ENCODE data around the gene NACC2. TPM values are rescaled to one million over a fixed set of nuclear protein-coding genes. Genes with fewer than 3 reads are reported as not detected.

The NACC2 gene
- polyA plus RNA-seq, 1 of the 3 experiments (the other 2 are of a cell fraction) = 22.1 TPM

DNA sequence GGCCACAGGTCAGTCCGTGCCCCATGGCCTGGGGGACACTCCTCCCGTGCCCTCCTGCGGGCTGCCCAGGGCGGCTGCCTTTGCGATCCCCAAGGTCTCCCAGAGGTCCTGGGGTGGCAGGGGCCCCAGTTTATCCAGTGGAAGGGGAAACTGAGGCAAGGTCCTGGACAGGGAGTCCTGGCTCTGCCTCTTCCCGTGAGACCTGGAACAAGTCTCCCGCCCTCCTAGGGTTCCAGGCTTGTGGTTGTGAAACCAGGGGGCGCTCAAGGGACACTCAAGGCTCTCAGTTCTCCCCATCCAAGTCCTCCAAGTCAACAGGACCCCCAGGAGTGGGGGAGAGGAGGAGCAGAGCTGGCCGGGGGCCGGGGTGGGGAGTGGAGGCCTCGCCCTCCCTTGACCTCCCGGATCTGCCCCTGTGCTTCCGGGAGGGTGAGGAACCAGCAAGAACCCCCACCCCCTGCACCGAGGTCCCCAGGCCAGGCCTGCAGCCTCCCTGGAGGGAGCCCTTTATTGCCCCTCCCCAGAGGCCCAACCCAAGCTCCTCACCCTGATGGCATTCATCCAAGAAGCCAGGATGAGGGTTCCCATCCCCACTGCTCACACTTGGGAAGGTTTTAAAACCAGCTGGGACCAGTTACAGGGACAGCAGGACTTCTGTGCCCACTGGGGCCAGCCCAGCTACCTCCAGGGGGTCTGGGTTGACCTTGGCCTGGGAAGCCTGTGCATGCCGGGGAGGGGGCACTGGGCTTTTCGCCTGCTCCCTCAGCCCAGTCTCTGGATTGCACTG, 48.3 kb upstream of the NACC2 start:
- Histone ChIP-seq H3K4me3 (ENCODE audit: low read depth in 2 of 2, low read length in 1 of 2) (no peak overlapping the region), H3K4me1 (ENCODE audit: control insufficient read depth in 1 of 2, insufficient read depth in 2 of 2, low read depth in 1 of 2, low read length in 1 of 2) (no peaks in the 10 kb centered on the region), H3K9me3 (no peaks in the 10 kb centered on the region), H3K27me3 (ENCODE audit: insufficient read depth) (peaks cover 30% of the 10 kb centered on the region), H3K9me2 (no peaks in the 10 kb centered on the region), H4K20me1 (ENCODE audit: insufficient read depth) (no peaks in the 10 kb centered on the region), H3K79me2 (ENCODE audit: insufficient read depth) (no peaks in the 10 kb centered on the region), H3K9ac (no peak overlapping the region), H2AFZ (ENCODE audit: low read depth) (no peak overlapping the region), H3F3A (replicated peaks; ENCODE audit: insufficient read depth) (no peaks in the 10 kb centered on the region), H3K27ac (ENCODE audit: low read depth in 2 of 2, low read length in 1 of 2) (no peak overlapping the region), H3K36me3 (replicated peaks in 1 of 2; ENCODE audit: control insufficient read depth in 1 of 2, insufficient read depth in 2 of 2, low read length in 1 of 2) (no peaks in the 10 kb centered on the region), H3K4me2 (no peak overlapping the region)
- WGBS (ENCODE audit: low lambda C conversion rate) = 70% methylated on average over 4 of the region's 16 CpGs
- DNase-seq = peak; percentile 57
- POLR2A ChIA-PET = no interaction called here
- CTCF ChIA-PET = interaction anchor here (0.8 to 2.5 kb wide), 6 partner anchors 11 to 141 kb away, joined by 3 to 10 read pairs (median 6); no protein-coding TSS in a partner anchor
- TF ChIP-seq, protein P1, sequence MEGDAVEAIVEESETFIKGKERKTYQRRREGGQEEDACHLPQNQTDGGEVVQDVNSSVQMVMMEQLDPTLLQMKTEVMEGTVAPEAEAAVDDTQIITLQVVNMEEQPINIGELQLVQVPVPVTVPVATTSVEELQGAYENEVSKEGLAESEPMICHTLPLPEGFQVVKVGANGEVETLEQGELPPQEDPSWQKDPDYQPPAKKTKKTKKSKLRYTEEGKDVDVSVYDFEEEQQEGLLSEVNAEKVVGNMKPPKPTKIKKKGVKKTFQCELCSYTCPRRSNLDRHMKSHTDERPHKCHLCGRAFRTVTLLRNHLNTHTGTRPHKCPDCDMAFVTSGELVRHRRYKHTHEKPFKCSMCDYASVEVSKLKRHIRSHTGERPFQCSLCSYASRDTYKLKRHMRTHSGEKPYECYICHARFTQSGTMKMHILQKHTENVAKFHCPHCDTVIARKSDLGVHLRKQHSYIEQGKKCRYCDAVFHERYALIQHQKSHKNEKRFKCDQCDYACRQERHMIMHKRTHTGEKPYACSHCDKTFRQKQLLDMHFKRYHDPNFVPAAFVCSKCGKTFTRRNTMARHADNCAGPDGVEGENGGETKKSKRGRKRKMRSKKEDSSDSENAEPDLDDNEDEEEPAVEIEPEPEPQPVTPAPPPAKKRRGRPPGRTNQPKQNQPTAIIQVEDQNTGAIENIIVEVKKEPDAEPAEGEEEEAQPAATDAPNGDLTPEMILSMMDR (IDR thresholded peaks at IDR 0.05) = peak; percentile 26; the same call in 1 of the 2 replicates
- peak; percentile 36 for TF ChIP-seq RAD21 (IDR thresholded peaks at IDR 0.05; ENCODE audit: low read length)
- no peak for TF ChIP-seq SMC3 (IDR thresholded peaks at IDR 0.05; ENCODE audit: low read depth, low read length)

DNA sequence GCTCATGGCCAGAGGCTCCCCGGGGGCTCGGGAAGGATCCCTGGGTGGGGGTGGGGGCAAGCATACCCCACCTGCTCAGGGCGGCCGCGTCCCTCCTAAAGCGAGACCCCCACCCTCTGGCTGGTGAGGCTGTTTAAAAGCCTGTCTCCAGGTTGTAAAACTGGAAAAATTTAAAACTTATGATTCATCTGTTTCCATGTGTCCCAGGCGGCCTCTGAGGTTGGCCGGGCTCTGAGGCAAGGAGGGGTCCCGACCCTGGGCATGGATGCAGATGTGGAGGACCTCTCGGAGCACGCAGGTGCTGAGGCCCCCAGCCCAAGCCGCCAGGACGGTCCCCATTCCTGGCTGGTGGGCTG, 47.7 kb upstream of the NACC2 start:
- Histone ChIP-seq H3K79me2 (ENCODE audit: insufficient read depth) (no peaks in the 10 kb centered on the region), H3K4me1 (ENCODE audit: control insufficient read depth in 1 of 2, insufficient read depth in 2 of 2, low read depth in 1 of 2, low read length in 1 of 2) (no peaks in the 10 kb centered on the region; a peak in 1 of 4 replicates), H2AFZ (ENCODE audit: low read depth) (no peak overlapping the region), H3K9me3 (no peaks in the 10 kb centered on the region), H3K9me2 (no peaks in the 10 kb centered on the region), H3K4me2 (no peak overlapping the region), H4K20me1 (ENCODE audit: insufficient read depth) (no peaks in the 10 kb centered on the region), H3K36me3 (replicated peaks in 1 of 2; ENCODE audit: control insufficient read depth in 1 of 2, insufficient read depth in 2 of 2, low read length in 1 of 2) (no peaks in the 10 kb centered on the region), H3K27me3 (ENCODE audit: insufficient read depth) (peaks cover 34% of the 10 kb centered on the region), H3K4me3 (ENCODE audit: low read depth in 2 of 2, low read length in 1 of 2) (no peak overlapping the region), H3F3A (replicated peaks; ENCODE audit: insufficient read depth) (no peaks in the 10 kb centered on the region), H3K27ac (ENCODE audit: low read depth in 2 of 2, low read length in 1 of 2) (no peak overlapping the region), H3K9ac (no peak overlapping the region)
- WGBS (ENCODE audit: low lambda C conversion rate) = 31% methylated on average over 7 of the region's 13 CpGs
- POLR2A ChIA-PET = no interaction called here
- CTCF ChIA-PET = no interaction called here
- TF ChIP-seq EZH2phosphoT487 (IDR thresholded peaks at IDR 0.05; ENCODE audit: borderline replicate concordance, low read depth) (no peak), GABPA (IDR thresholded peaks at IDR 0.05; ENCODE audit: low read depth) (no peak), MEF2A (IDR thresholded peaks at IDR 0.05; ENCODE audit: borderline replicate concordance, low read depth) (no peak), EP300 (IDR thresholded peaks at IDR 0.05; ENCODE audit: borderline replicate concordance in 1 of 2, low read depth in 1 of 2, low read length in 1 of 2) (no peak), SIN3A (IDR thresholded peaks at IDR 0.05; ENCODE audit: borderline replicate concordance, low read depth, low read length) (no peak), MXI1 (IDR thresholded peaks at IDR 0.05; ENCODE audit: low read depth, low read length) (no peak), TCF12 (IDR thresholded peaks at IDR 0.05) (no peak)
- TF ChIP-seq, protein P2, sequence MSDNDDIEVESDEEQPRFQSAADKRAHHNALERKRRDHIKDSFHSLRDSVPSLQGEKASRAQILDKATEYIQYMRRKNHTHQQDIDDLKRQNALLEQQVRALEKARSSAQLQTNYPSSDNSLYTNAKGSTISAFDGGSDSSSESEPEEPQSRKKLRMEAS (IDR thresholded peaks at IDR 0.05; ENCODE audit: low read depth) = no peak
- TF ChIP-seq, protein P3, sequence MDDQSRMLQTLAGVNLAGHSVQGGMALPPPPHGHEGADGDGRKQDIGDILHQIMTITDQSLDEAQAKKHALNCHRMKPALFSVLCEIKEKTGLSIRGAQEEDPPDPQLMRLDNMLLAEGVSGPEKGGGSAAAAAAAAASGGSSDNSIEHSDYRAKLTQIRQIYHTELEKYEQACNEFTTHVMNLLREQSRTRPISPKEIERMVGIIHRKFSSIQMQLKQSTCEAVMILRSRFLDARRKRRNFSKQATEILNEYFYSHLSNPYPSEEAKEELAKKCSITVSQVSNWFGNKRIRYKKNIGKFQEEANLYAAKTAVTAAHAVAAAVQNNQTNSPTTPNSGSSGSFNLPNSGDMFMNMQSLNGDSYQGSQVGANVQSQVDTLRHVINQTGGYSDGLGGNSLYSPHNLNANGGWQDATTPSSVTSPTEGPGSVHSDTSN (IDR thresholded peaks at IDR 0.05) = no peak
- no peak for DNase-seq
